WERI-Rb-1 (cell line): Measurements from ENCODE around the gene TANC1.

ENCODE experiments used
- DNase-seq: peaks from one replicate; pipeline ENCODE4 v3.0.0-alpha.2; 2020
- H3K27ac ChIP-seq: fragments of 250-450 bp; sonication (Bioruptor Pico); 2 replicates; pipeline ENCODE4 v1.5.1; 2020; ENCODE audit warnings: mild to moderate bottlenecking, moderate library complexity
- H3K27me3 ChIP-seq: fragments of 250-450 bp; sonication (Bioruptor Pico); 2 replicates; pipeline ENCODE4 v1.5.1; 2021; ENCODE audit warnings: mild to moderate bottlenecking, low read depth, moderate library complexity; ENCODE audit not compliant: insufficient read depth, severe bottlenecking
- H3K36me3 ChIP-seq: fragments of 250-450 bp; sonication (Bioruptor Pico); 2 replicates; pipeline ENCODE4 v1.5.1; 2020; ENCODE audit warnings: mild to moderate bottlenecking, moderate library complexity
- H3K4me3 ChIP-seq: 2 replicates; pipeline ENCODE4 v1.5.1; 2011; ENCODE audit warnings: low read depth, mild to moderate bottlenecking, control low read depth, low read length
- H3K9me3 ChIP-seq: fragments of 250-450 bp; sonication (Bioruptor Pico); 2 replicates; pipeline ENCODE4 v1.5.1; 2021; ENCODE audit warnings: mild to moderate bottlenecking, moderate library complexity; ENCODE audit not compliant: severe bottlenecking
- CTCF ChIP-seq: IDR thresholded peaks from 2 replicates; pipeline ENCODE4 v1.5.1; 2011; ENCODE audit warnings: low read depth, mild to moderate bottlenecking, control low read depth, inconsistent platforms, low read length

Gene TANC1

GRCh38 chr2:159077869-159078268 lies 109.4 kb downstream of the TANC1 start:
- Histone ChIP-seq H3K27me3 (no peaks in the 10 kb centered on the region), H3K4me3 (no peak overlapping the region), H3K36me3 (no peaks in the 10 kb centered on the region), H3K9me3 (no peaks in the 10 kb centered on the region), H3K27ac (no peak overlapping the region)
- no peak for TF ChIP-seq CTCF
- no peak for DNase-seq

GRCh38 chr2:159078443-159078842 lies 110.0 kb downstream of the TANC1 start:
- Histone ChIP-seq H3K27ac (no peak overlapping the region), H3K36me3 (no peaks in the 10 kb centered on the region), H3K4me3 (no peak overlapping the region), H3K9me3 (no peaks in the 10 kb centered on the region), H3K27me3 (no peaks in the 10 kb centered on the region)
- no peak for TF ChIP-seq CTCF
- no peak for DNase-seq

- Histone ChIP-seq H3K4me3 (no peak overlapping the region), H3K27ac (no peak overlapping the region), H3K36me3 (no peaks in the 10 kb centered on the region), H3K27me3 (no peaks in the 10 kb centered on the region), H3K9me3 (no peaks in the 10 kb centered on the region)
- no peak for DNase-seq
- no peak for TF ChIP-seq CTCF
Observed at GRCh38 chr2:159080641-159081040, 112.2 kb downstream of the TANC1 start.

- Histone ChIP-seq H3K27ac (no peak overlapping the region), H3K9me3 (no peaks in the 10 kb centered on the region), H3K36me3 (no peaks in the 10 kb centered on the region), H3K4me3 (no peak overlapping the region), H3K27me3 (no peaks in the 10 kb centered on the region)
- no peak for DNase-seq
- no peak for TF ChIP-seq CTCF
Observed at GRCh38 chr2:159082119-159082518, 113.7 kb downstream of the TANC1 start.

GRCh38 chr2:159084384-159085370 lies 116.2 kb downstream of the TANC1 start:
- Histone ChIP-seq H3K9me3 (no peaks in the 10 kb centered on the region), H3K4me3 (no peak overlapping the region), H3K27me3 (no peaks in the 10 kb centered on the region), H3K36me3 (no peaks in the 10 kb centered on the region), H3K27ac (no peak overlapping the region)
- no peak for DNase-seq
- TF ChIP-seq CTCF, result no peak
